HG02870 (cell line): ENCODE measurements around the gene OLA1.

Source experiments
- ATAC-seq: cut with Tn5 transposase; IDR thresholded peaks from one replicate; pipeline ENCODE4 v1.9.1; 2021; ENCODE audit warnings: mild to moderate bottlenecking, moderate library complexity; ENCODE audit not compliant: unreplicated experiment

OLA1 gene

DNA sequence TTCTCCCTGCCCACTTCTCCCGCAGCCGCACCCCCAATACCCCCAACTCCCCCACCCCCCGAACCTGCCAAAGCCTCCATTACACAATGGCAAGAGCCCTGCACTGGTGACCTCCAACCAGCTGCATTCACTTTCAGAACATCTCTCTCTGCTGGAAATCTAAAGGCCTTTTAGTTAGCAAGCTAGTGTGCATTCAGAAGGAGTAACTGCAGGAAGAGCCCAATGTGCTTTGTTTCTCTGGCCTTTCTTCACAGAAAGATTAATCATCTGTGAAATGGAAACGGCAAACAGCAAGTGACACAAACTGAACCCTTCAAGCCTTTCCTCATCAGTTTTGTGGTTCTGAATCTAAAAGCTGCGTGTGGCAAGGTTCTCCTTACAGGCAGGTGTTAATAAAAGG is 124.2 kb downstream of the OLA1 start:
- no peak for ATAC-seq

- no peak for ATAC-seq
Measured at GRCh38 chr2:174122185-174122584, 126.1 kb downstream of the OLA1 start.

GRCh38 chr2:174121612-174122011 is 126.7 kb downstream of the OLA1 start:
- ATAC-seq = no peak

- ATAC-seq = no peak
Measured at GRCh38 chr2:174121175-174121574, 127.2 kb downstream of the OLA1 start.

DNA sequence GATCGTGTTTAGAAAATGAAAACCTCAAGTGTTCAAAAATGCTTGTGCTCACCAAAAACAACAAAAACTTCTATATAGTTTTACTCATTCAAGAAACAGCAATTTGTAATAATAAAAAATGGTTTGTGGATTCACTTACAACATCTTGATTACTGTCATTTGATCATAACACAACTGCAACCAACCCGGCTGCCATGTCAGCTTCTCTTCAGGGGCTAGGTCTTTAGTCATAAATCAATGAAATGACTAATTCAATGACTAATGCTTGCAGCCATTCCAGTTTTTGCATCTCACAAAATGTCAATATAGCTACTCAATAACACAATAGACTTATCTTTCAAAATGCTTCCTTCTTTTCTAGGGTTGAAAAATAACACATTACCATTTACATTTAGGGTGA is 128.0 kb downstream of the OLA1 start:
- ATAC-seq = no peak

DNA sequence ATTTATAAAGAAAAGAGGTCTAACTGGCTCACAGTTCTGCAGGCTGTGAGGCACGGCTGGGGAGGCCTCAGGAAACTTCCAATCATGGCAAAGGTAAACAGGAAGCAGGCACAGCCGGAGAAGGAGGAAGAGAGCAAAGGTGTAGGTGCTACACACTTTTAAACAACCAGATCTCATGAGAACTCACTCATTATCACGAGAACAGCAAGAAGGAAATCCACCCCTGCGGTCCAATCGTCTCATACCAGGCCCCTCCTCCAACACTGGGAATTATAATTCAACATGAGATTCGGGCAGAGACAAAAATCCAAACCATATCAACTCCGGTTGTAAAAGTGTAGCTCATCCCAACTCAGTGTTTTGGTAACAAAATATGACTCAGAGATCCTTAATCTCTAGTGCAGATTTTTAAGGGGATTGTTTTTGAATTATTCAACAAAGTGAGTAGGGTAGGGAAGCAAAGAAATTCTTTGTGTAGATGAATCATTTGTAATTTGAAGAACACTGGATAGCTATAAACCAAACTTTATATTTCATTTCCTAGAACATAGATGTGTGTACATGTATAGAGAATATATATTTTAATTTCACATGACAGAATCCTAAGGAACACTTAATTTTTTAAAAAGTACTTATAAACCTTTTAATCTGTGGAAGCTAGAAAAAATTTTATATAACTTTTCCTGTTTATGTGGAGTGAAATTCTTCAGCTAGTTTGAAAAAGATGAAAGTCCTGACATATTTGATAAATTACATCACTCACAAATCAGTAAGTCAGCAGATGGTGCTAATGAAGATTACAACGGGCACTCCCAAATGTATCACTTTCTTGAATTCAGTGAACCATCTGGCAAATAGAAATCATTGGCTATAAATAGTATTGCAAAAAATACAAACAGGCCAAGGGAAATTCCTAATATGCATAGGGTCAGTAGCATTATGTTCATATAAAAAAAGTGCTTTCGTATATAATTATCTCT is 130.1 kb downstream of the OLA1 start:
- no peak for ATAC-seq

GRCh38 chr2:174112073-174112472 is 136.3 kb downstream of the OLA1 start:
- ATAC-seq = no peak

- ATAC-seq = no peak
Measured at GRCh38 chr2:174108579-174108978, 139.8 kb downstream of the OLA1 start.

GRCh38 chr2:174106736-174107135 is 141.6 kb downstream of the OLA1 start:
- ATAC-seq = no peak

- ATAC-seq = no peak
Measured at GRCh38 chr2:174094542-174094941, 153.8 kb downstream of the OLA1 start.

- no peak for ATAC-seq
Measured at GRCh38 chr2:174090476-174090875, 157.9 kb downstream of the OLA1 start.

DNA sequence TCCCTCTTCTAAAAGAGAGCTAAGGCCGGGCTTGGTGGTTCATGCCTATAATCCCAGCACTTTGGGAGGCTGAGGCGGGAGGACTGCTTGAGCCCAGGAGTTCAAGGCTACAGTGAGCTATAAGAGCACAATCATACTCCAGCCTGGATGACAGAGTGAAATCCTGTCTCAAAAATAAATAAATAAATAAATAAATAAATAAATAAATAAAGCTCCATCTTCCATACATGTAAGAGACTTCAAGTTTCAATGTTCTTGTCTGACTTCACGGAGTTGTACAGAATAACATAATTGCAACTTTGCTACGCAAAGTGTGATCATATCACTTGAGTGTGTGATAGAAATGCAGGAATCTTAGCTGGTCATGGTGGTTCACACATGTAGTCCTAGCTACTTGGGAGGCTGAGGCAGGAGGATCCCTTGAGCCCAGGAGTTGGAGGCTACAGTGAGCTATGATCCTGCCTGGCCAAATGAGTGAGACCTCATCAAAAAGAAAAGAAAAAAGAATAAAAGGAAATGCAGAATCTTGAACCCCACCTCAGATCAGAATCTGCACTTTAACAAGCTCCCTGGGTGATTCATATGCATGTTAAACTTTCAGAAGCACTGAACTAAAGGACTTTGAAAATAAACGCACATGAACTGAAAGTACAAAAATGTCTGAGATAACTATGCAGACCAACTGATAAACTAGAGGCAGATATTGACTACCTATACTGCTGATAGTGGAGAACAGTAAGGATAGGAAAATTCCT is 159.4 kb downstream of the OLA1 start:
- no peak for ATAC-seq

GRCh38 chr2:174086708-174087107 is 161.6 kb downstream of the OLA1 start:
- ATAC-seq = peak; percentile 97

GRCh38 chr2:174085781-174086180 is 162.6 kb downstream of the OLA1 start:
- no peak for ATAC-seq

DNA sequence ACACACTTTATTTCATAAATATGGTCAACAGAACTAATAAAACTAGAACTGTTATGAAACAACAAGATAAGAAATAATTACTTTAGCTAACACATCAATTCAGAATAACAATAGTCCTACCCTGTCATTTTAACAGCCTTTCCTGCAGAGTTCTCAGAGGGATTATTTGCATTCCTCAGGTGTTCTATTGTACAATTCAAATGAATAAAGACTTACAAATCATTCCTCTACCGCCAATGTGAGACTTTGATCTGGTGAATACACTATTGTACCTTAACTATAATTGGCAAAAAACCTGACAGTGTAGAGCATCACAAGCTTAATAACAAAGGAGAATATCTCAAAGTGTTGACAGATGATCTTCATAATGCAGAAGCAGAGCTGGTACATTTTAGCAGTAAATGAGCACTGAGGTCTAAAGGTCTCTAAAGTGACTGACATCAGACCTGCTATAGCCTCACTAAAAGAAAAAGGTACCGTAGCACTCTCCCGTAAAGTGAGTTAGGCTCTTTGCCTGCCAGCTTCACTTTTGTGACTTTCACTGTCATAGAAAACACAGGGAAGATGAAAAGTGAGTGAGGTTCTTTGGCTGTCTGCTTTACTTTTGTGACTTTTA is 164.4 kb downstream of the OLA1 start:
- ATAC-seq = no peak

DNA sequence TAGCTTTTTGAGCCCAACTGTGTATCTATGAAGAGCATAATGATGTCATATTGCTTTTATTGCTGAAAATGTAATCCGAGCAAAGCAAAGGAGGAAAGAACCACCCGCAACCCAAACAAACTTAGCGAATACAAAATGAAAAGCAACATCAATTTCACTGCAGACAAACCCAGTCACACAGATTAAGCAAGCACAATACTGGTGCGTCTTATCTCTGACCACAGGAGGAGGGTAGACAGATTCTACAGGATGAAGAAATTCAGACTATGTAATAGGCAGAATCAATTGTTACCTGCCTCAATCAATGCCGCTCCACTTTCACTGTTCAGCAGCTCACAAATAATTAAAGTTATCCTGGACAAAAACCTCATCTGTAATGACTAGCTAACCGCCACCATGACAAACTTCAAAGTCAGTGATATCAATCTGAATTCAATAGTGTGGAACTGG is 167.6 kb downstream of the OLA1 start:
- ATAC-seq = no peak

DNA sequence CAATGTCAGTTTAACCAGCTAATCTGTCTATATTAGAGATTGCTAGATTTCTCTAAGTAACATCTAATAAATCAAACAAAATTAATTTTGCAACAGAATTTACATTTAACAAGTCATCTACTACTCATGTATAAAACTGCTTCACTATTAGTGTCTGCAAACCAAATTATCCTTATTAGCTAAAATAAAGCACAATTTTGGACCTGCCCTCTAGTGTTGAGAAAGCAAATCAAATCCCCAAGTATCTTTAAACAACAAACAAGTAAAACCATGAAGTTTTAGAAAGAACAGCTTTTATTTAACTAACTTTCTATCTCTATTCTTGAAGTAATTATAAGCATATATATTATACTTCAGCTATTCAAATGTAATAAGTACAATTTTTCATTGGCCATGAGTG is 170.1 kb downstream of the OLA1 start:
- ATAC-seq = no peak

- ATAC-seq = no peak
Measured at GRCh38 chr2:174076975-174077374, 171.4 kb downstream of the OLA1 start.

DNA sequence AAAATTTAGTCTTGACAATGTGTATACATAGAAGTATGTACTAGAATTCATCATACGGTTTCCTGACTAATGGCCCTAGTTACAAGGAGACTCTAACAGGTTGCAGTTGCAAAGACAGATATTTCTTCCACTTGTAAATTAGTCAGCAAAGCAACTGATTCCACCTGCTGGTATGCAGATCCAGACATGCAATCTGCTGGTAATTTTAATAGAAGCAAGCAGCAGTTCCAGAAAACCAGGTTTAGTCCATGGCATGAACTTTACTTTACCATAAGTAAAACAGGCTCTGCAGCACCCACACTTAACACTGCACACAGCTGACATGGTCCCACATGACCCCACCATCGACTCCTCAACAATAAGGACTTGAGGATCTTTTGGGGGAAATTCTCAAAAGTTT is 172.3 kb downstream of the OLA1 start:
- no peak for ATAC-seq

GRCh38 chr2:174074831-174075230 is 173.5 kb downstream of the OLA1 start:
- ATAC-seq = no peak

- ATAC-seq = no peak
Measured at GRCh38 chr2:174072857-174073256, 175.5 kb downstream of the OLA1 start.
